NCI-H748 (cell line): ENCODE data around the gene CERS4.
"Not testable (repeated sequence)": the region's sequence is repeated elsewhere in the genome, so short reads cannot be mapped to it uniquely, and the experiment has no call there.

Experiments
- DNase-seq: peaks from one replicate; lab custom pipeline; 2025; ENCODE audit not compliant: unreplicated experiment; lab: John Stamatoyannopoulos, UW

The CERS4 gene

DNA sequence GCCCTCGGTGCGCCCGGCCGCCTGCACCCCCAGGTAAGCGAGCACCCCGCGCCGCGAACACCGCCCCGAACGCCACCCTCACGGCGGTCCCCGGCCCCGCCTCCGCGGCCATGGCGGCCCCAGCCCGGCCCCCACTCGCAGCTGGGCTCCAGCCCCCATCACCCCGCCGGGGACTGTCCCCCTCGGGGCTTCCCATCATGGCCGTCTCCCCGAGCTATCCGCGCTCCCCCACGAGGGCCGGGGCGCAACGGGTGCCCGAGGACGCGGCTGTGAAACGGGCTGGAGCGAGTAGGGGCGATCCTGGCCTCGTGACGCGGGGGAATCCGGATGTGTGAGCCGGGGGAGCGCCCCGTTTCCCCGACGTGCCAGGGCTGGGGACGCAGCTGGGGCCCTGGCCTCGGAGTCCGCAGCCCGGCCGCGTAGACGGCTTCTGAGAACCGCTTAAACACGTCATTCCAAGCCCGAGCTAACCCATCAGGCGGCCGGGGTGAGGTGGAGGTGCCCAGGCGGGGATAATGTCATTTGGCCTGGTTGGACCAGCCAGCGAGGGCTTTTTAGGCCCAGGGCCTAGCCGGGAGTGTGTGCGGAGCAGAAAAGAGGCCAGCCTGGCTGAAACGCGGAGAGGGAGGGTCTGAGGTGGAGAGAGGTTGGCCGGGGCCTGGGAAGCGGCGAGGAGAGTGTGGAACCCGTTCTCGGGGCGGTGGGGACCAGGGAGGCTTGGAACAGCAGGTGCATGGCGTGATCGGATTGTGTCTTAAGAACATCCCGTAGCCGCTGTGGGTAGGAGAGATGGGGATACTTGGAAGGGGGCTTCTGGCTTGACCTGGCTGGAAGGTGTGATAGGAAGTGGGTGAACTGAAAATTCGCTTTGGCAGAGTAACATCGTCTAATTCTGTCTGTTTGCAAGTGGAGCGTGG, 550 bp downstream of the CERS4 start:
- peak; percentile 46 for DNase-seq

DNA sequence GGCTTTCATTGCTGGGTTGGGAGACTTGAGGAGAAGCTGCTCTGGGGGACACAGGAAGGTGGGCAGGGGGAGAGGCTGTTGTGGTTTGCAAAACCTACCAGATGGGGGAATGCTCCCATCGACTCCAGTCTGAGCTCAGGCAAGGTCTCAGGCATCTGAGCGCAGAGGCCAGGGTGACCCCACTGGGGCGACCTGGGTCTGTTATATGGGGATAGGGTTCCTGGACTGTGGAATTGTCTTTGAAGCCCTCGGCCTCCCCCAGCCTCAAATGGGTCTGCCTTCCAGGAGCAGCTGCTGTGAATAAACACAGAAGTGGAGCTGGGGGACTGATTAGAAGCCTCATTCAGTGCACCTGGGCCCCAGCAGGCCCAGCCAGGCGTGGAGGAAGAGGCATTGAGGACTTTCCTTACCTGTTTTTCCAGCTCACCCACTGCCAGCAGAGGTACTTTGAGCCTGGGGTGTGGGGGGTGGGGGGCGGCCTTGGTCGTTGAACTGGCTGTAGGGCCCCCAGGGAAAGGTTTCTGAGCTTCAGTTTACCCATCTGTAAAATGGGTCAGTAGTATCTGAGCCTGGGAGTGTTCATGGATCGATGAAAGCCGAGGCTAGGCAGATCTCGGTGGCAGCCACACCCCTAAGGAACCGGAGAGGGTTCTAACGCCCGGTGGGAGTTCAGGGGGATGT, 1.4 kb downstream of the CERS4 start:
- no peak for DNase-seq

DNA sequence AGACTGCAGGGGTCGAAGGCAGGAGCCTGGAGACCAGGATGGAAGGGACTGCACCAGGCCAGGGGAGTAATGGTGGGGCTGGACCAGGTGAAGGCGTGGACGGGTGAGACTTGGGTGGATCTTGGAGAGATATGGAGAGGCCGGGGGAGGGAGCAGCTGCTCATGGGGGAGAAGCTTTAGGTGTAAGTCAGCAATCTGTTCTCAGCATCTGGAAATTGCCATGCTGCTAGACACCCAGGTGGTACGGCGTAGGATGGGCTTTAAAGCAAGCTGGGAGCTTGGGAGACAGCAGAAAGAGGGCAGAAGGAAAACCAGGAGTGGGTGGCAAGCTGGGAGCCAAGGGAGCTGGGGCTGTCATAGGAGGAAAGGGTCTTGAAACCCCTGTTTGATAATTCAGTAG, 3.0 kb downstream of the CERS4 start:
- DNase-seq: no peak

DNA sequence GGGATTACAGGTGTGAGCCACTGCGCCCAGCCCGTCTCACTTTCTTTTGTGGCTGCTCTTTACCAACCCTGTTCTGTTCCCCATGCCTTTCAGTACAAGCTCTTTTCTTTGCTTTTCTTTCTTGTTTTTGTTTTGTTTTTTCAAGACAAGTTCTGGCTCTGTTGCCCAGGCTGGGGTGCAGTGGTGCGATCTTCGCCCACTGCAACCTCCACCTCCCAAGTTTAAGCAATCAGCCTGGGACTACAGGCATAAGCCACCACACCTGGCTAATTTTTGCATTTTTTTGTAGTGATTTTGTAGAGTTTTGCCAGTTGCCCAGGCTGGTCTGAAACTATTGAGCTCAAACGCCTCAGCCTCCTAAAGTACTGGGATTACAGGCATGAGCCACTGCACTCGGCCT, 3.7 kb downstream of the CERS4 start:
- DNase-seq: no peak

DNA sequence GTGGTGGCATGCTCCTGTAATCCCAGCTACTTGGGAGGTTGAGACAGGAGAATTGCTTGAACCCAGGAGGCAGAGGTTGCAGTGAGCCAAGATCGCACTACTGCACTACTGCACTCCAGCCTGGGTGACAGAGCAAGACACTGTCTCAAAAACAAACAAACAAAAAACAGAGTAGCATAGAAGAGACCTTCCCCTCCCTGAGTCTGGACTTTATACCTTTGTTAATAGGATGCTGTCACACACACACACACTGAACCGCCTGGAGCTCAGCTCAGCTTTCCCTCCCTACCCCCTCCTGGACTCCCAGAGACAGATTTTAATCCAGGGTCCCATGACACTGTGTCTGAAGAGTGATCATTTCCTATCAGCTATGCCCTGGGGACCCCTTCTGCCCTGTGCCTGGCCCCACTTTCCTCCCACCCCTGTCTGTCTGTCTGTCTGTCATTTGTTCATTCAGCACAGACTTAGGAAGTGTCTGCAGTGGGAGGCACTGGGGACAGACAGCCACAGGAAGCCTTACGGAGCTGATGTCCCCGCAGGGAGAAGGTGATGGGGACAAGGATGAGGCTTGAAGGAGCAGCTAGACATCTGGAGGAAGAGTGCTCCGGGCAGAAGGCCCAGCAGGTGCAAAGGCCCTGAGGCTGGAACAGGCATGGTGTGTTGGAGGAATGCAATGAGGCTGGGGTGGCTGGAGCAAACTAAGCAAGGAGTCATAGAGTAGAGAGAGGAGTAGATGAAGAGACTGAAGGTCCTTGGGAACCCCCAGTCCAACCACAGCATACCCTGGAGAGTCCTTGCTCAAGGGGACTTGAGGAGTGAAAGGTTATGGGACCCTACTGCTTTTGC, 4.9 kb downstream of the CERS4 start:
- no peak for DNase-seq

DNA sequence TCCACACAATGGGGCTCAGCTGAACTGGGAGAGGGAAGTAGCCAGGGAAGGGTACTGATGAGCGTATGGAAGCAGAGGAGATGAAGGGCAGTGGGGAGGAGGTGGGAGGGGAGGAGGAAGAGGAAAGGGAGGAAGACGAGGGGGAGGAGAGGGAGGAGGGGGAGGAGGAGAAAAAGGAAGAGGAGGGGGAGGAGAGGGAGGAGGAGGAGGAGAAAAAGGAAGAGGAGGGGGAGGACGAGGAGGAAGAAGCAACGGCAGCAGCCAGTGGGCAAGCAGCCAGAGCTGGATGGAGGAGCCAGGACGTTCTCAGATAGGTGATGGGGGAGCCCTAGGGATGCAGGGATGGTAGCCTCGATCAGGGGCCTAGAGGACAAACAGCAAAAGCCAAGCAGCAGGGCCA, 5.6 kb downstream of the CERS4 start:
- no peak for DNase-seq

DNA sequence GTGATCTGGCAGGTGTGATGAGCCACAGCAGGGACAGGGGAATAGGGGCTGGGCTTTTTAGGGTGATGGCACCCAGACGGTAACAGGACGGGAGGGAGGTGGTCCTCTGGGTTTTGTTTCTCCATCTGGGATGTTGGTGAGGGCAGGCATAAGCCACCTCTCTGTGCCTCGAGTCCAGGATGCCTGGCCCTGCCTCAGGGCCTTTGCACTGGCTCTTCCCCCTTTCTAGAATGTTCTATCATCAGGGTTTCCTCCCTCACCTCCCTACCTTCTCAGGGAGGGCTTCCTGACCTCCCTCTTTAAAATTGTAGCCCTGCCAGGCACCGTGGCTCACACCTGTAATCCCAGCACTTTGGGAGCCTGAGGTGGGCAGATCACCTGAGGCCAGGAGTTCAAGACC, 6.6 kb downstream of the CERS4 start:
- DNase-seq: no peak

DNA sequence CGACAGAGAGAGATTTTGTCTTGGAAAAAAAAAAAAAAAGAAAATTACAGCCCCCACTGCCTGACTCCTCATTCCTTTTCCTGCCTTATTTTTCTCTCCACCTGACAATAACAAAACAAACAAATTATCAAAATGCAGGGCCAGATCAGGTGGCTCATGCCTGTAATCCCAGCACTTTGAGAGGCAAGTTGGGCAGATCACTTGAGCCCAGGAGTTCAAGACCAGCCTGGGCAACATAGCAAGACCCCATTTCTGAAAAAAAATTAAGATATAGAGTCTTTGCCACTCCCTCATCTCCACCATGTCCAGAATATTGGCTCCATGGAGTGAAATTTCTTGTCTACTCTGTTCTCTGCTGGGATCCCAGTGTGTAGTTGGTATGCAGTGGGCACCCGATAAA, 7.2 kb downstream of the CERS4 start:
- DNase-seq: no peak

DNA sequence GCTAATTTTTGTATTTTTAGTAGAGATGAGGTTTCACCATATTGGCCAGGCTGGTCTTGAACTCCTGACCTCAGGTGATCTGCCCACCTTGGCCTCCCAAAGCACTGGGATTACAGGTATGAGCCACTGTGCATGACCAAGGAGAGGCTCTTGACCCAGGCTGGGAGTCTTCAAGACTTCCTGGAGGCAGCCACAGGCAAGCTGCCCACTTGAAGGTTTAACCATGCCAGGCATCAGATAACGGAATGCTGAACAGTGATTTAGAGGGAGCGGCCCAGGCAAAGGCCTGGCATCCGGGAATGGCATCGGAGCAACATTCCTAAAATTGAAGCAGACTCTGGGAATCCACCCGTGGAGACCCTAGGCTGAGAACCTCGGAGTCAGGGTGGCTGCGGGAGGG, 9.0 kb downstream of the CERS4 start:
- DNase-seq: not testable (repeated sequence)

DNA sequence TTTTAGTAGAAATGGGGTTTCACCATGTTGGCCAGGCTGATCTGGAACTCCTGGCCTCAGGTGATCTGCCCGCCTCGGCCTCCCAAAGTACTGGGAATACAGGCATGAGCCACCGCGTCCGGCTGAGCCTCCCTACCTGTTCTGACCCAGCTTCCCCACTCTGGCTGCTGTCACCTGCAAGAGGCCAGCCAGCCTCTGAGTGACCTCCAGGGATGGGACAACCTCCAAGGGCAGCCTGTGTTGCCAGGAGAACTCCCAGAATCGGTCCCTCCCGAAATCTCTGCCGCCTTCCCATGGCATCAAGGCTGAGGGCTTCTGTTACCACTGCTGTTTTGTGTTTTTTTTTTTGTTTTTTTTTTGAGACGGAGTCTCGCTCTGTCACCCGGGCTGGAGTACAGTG, 11.3 kb downstream of the CERS4 start:
- DNase-seq: no peak

DNA sequence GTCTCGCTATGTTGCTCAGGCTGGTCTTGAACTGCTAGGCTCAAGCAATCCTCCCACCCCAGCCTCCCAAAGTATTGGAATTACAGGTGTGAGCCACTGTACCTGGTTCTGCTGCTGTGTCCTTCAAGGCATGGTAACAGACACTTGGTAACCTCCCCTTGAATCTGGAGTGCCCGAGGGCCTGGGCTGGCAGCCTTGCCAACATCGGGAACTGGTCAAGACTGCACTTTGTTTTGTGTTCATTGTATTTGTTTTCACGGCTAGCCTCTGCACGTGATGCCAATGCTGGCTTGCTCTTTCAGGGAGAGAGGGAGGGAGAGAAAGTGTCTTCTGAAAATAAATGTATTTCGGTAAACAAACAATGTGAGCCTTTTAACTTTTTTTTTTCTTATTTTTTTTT, 12.0 kb downstream of the CERS4 start:
- DNase-seq: no peak

DNA sequence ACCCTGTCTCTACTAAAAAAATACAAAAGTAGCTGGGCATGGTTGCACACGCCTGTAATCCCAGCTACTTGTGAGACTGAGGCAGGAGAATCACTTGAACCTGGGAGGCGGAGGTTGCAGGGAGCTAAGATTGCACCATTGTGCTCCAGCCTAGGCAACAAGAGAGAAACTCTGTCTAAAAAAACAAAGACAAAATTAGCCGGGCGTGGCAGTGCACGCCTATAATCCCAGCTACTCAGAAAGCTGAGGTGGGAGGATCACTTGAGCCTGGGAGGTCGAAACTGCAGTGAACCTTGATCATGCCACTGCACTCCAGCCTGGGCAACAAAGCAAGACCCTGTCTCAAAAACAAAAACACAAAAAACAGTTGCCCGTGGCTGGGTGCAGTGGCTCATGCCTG, 14.3 kb downstream of the CERS4 start:
- DNase-seq: not testable (repeated sequence)

DNA sequence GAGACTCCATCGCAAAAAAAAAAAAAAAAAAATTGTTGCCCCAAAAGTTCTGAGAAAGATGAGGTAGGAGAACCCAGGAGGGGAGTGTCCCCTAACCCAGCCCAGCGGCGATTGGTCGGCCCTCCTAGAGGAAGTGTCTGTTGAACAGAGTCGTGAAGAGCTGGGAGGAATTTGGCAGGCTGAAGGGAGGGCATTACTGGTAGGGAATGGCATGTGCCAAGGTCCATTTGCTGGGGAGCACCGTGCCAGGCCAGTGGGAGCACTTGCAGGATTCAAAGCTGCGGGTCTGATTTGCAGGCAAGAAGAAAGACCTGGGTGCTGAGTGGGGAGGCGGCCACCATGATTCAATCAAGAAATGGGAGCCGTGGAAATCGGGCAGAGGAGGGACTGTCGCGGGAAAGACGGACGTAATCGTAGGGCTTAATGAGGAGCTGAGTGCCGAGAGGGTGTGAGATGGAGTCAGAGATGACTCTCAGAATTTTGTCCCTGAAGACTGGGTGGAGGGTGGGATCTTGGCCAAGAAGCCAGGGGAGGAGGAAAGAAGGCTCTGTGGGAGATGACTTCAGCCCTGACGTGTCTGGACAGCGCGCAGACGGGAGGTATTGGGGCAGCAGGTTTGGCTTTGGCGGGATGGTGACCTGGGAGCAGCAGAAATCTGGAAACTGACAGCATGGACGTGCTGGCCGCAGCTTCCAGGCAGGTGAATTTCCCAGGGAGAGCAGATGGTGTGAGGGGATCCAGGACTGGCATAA, 15.4 kb downstream of the CERS4 start:
- no peak for DNase-seq

DNA sequence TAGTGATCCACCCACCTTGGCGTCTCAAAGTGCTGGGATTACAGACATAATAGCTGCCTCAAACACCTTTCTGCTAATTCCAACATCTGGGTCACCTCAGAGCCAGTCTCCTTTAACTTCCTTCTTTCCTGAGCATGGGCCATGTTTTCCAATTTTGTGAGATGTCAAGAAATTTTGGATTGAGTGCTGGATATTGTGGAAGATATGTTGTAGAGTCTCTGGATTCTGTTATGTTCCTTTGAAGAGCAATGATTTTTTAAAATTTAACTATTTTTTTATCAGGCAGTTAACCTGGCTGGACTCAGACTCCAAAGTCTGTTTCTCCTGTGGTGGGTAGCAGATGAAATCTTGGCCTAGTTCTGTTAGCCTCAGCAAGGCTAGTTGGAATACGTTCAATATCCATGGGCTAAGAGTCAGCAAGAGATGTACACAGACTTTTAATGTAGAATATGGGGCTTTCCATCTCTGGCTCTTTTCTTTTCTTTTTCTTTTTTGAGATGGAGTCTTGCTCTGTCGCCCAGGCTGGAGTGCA, 22.0 kb downstream of the CERS4 start:
- DNase-seq: no peak

DNA sequence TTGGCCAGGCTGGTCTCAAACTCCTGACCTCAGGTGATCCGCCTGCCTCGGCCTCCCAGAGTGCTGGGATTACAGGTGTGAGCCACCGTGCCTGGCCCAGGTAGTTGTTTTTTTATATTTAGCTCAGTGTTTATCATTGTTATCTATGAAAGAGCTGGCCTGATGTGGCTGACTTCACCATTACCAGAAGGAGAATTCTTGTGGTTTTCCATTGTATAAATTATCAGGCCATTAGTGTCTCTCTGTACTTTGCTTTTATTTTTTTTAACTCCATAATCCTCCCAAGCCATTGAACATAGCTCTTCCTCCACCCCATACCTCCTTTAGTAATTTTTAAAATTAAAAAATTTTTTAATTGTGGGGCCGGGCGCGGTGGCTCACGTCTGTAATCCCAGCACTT, 24.2 kb downstream of the CERS4 start:
- no peak for DNase-seq

DNA sequence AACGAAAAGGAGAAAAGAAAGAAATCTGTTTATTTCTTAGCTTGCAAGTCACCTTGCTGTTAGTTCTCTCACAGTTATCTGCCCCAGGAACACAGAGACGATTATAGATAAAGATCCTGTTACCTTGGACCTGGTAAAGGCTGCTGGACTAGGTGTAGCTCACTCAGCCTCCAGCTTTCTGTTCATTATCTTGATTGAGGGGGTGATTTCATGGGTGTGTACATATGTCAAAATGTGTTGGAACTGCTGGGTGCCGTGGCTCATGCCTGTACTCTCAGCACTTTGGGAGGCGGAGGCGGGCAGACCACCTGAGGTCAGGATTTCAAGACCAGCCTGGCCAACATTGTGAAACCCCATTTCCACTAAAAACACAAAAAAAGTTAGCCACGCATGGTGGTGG, 27.9 kb downstream of the CERS4 start:
- DNase-seq: no peak

DNA sequence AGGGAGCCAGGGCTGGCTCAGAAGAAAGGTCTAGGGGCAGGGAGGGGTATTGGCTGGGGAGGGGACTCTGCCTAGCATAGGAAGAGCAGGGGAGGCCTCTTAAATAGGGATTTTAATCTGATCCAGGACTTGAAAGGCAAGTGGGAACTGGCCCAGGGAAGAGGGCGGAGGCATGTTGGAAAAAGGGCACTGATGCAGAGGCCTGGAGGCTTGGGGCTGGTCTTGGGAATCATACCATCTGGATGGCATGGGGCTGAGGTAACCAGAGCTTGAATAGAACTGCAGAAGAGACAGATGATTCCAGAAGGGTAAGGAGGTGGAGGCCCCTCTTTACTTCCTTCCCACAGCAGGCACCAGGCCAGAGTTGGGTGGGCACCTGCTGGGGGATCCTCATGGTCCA, 29.1 kb downstream of the CERS4 start:
- no peak for DNase-seq

DNA sequence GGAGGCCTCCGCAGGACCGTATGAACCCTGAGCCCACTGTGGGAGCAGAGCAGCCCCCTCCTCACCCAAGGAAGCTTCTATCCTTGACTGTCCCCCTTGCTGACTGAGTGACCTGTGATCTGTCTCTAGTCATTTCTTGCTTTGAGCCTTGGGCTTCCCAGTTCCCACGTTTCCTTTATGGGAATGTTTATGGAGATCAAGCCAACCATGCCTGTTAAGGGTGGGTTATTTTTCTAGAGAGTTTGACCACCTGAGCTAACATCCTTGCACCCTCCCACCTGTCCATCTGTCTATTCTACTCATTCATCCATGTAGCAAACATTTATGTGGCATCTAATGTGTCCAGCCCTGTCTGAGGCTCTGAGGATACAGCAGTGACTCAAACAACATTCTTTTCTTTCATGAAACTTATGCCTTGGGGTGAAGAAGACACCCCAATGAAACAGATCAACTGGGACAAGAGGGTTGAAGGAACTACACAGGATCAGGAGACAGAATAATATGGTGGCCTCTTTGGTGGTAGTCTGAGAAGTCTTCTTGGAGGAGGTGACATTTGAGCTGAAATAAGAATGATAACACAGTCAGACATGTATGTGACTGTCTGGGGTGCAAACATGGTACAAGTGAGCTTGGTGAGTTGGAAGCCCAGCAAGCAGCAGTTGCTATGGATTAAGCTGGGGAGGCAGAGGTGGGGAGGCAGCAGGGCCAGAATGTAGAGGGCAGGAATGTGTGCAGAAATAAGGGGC, 30.5 kb downstream of the CERS4 start:
- DNase-seq: no peak

DNA sequence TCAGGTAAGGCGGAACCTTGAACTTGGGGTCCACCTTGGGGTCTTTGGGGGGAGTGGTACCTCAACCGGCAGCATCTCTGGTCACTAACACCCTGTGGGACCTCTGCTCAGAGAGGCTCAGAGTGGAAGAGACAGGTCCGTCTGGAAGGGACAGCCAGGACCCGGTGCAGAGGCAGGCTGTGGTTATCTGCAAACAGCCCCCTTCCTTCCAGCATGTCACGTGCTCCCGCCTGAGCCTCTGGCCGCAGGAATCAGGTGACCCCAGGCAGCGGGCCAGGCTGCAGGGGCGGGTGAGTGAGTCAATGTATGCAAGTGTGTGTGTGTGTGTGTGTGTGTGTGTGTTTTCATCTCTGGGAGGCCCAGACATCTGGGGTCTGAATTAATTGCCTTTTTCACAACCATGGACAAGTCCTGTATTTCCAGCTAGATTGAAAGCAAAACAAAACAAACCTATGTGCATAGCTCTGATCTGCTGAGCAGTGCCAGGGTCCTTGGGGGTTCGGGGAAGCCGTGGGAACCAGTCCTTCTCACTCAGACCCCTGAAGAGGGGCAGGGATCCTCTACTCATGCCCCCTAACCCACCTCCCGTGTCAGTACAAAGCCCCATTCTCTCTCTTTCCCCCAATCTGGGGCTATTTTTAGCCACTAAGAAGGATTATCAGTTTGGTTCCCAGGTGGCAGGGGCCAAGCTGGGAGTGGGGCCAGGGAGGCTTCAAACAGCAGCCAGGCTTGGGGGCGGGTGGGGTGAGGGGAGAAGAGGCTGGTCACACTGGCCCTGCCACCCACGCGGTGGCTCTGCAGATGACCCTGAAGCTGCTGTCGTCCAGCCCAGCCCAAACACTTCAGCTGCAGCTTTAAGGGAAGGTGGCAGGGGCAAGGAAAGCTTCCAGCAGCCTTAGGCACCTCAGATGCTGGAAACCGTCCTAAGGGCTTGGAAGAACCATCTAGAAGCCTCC, 31.4 kb downstream of the CERS4 start:
- peak; percentile 6 for DNase-seq
